ENCODE results near the gene LRAT.

Gene LRAT

GRCh38 chr4:154744341-154744926, 634 bp downstream of the LRAT start:
- no peak overlapping the region for H3K4me3 ChIP-seq (ENCODE audit: low read depth, low read length)
- CTCF ChIA-PET, result no interaction called here
- POLR2A ChIA-PET, result no interaction called here
- no peak for TF ChIP-seq CTCF (IDR thresholded peaks at IDR 0.05; ENCODE audit: insufficient read depth, low read length, missing control alignments)
- no peak for DNase-seq (ENCODE audit: low read depth, low spot score)

GRCh38 chr4:154757713-154758112, 13.9 kb downstream of the LRAT start:
- POLR2A ChIA-PET, result no interaction called here
- TF ChIP-seq CTCF (IDR thresholded peaks at IDR 0.05; ENCODE audit: insufficient read depth, low read length, missing control alignments), result no peak
- CTCF ChIA-PET, result no interaction called here
- DNase-seq (ENCODE audit: low read depth, low spot score), result no peak
- no peak overlapping the region for H3K4me3 ChIP-seq (ENCODE audit: low read depth, low read length)

- no peak for DNase-seq (ENCODE audit: low read depth, low spot score)
- TF ChIP-seq CTCF (IDR thresholded peaks at IDR 0.05; ENCODE audit: insufficient read depth, low read length, missing control alignments), result no peak
- H3K4me3 ChIP-seq (ENCODE audit: low read depth, low read length), result no peak overlapping the region
- POLR2A ChIA-PET, result no interaction called here
- CTCF ChIA-PET, result no interaction called here
Measured at GRCh38 chr4:154760895-154761294, 17.1 kb downstream of the LRAT start.

GRCh38 chr4:154778264-154778663, 34.5 kb downstream of the LRAT start:
- TF ChIP-seq CTCF (IDR thresholded peaks at IDR 0.05; ENCODE audit: insufficient read depth, low read length, missing control alignments), result no peak

GRCh38 chr4:154779362-154779947, 35.7 kb downstream of the LRAT start:
- CTCF ChIA-PET, result interaction anchor here (1.3 to 2.5 kb wide), 4 partner anchors 12 to 227 kb away, joined by 3 to 10 read pairs (median 8); no protein-coding TSS in a partner anchor
- POLR2A ChIA-PET, result interaction anchor here (0.6 kb wide), 1 partner anchor 130 kb away, joined by 3 read pairs; no protein-coding TSS in a partner anchor
- TF ChIP-seq CTCF (IDR thresholded peaks at IDR 0.05; ENCODE audit: insufficient read depth, low read length, missing control alignments), result peak; percentile 39
- H3K4me3 ChIP-seq (ENCODE audit: low read depth, low read length), result no peak overlapping the region
- DNase-seq (ENCODE audit: low read depth, low spot score), result no peak

More at GRCh38 chr4:154778264-154778663, 34.5 kb downstream of the LRAT start:
- DNase-seq (ENCODE audit: low read depth, low spot score), result no peak
- CTCF ChIA-PET, result interaction anchor here (0.8 to 2.5 kb wide), 5 partner anchors 11 to 226 kb away, joined by 3 to 10 read pairs (median 4); no protein-coding TSS in a partner anchor
- no peak overlapping the region for H3K4me3 ChIP-seq (ENCODE audit: low read depth, low read length)
- POLR2A ChIA-PET, result no interaction called here

- POLR2A ChIA-PET, result no interaction called here
- DNase-seq (ENCODE audit: low read depth, low spot score), result no peak
- no peak within 1 kb of the TSS for H3K4me3 ChIP-seq (ENCODE audit: low read depth, low read length)
- TF ChIP-seq CTCF (IDR thresholded peaks at IDR 0.05; ENCODE audit: insufficient read depth, low read length, missing control alignments), result no peak
- CTCF ChIA-PET, result interaction anchor here (0.7 to 1.6 kb wide), 5 partner anchors 95 to 229 kb away, joined by 3 to 4 read pairs (median 3); no protein-coding TSS in a partner anchor
Measured at GRCh38 chr4:154781126-154781982, 37.6 kb downstream of the LRAT start, which contains the start of gene RBM46. RBM46 (plus strand) TSS chr4:154781272; CDS start chr4:154796753, 15,481 bp downstream.

Data from AG04449 (cell line).